ENCODE data around the gene NR2C2.

NR2C2 gene

GRCh38 chr3:15065550-15066007 lies 118.2 kb downstream of the NR2C2 start:
- DNase-seq = no peak

- no peak for DNase-seq
Observed at GRCh38 chr3:15066467-15066866, 119.1 kb downstream of the NR2C2 start.

- no peak for DNase-seq
Observed at GRCh38 chr3:15069441-15069840, 122.1 kb downstream of the NR2C2 start.

GRCh38 chr3:15071699-15072098 lies 124.3 kb downstream of the NR2C2 start:
- DNase-seq = no peak

GRCh38 chr3:15074500-15074899 lies 127.1 kb downstream of the NR2C2 start:
- no peak for DNase-seq

- no peak for DNase-seq
Observed at GRCh38 chr3:15079091-15079490, 131.7 kb downstream of the NR2C2 start.

- DNase-seq = no peak
Observed at GRCh38 chr3:15081960-15082664, 134.7 kb downstream of the NR2C2 start.

GRCh38 chr3:15083252-15083651 lies 135.9 kb downstream of the NR2C2 start:
- DNase-seq = no peak

- DNase-seq = no peak
Observed at GRCh38 chr3:15086263-15086662, 138.9 kb downstream of the NR2C2 start.

- no peak for DNase-seq
Observed at GRCh38 chr3:15086699-15087098, 139.3 kb downstream of the NR2C2 start.

- no peak for DNase-seq
Observed at GRCh38 chr3:15089201-15089600, 141.8 kb downstream of the NR2C2 start.

- no peak for DNase-seq
Observed at GRCh38 chr3:15091575-15091974, 144.2 kb downstream of the NR2C2 start.

GRCh38 chr3:15092686-15093085 lies 145.3 kb downstream of the NR2C2 start:
- no peak for DNase-seq

- DNase-seq = no peak
Observed at GRCh38 chr3:15094187-15094875, 146.9 kb downstream of the NR2C2 start.

GRCh38 chr3:15096046-15096445 lies 148.7 kb downstream of the NR2C2 start:
- DNase-seq = no peak

- no peak for DNase-seq
Observed at GRCh38 chr3:15097891-15098290, 150.5 kb downstream of the NR2C2 start.
